NOMO-1 treated with DMSO at 0.1 percent for 48 hours (cell line): ENCODE data around the gene ASB1.

Experiments
- DNase-seq: peaks from one replicate; lab custom pipeline; 2025; ENCODE audit not compliant: unreplicated experiment; lab: John Stamatoyannopoulos, UW

The ASB1 gene

DNA sequence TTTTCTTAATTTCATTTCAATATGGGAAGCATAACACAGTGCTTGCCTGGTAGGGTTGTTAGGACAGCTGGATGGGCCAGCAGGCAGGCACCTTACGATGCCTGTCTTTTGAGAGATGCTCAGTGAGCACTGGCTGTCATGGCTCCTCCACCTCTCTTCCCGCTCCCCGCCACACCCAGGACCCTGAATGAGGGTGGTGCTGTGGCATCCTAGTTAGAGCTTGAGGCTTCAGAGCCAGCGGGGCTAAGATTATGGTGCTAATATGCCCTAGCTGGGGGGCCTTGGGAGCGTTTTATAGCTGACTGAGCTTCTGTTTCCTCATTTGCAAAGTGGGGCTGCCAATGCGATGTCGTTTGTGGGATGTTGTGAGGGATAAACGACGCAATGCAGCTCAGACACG, 37.7 kb downstream of the ASB1 start:
- DNase-seq, result no peak

DNA sequence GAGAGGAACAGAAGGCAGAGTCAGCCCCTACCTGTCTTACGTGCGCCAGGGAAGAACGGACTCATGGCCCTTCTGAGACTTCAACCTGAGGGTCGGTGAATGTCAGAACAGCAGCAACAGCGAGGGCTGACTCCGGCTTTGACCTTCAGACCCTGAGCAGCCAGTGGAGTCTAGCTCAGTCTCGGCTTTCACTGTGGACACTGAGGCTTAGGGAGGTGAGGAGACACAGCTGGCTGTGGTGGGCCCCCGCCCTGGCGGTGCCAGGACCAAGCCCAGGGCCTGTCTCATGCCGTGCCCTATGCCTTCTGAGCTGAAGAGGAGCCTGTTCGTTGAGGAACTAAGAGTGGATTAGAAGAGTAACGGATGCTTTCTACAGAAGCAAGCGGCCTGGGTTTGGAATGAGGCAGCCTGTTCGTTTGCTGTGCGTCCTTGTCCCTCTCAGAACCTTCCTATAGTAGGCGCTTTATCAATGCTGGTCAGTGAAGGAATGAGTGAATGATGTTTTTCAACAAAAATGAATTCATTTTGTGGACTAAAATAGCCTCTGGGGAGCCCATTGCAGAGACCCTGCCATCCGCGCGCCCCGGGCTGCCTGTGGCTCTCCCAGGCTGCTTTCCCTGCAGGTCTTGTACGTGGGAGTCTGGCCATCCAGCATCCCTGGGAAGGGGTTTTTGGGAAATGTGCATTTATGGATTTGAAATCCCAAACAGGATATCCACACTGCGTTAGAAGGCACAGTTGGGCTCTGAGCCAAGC, 38.9 kb downstream of the ASB1 start:
- DNase-seq, result no peak

DNA sequence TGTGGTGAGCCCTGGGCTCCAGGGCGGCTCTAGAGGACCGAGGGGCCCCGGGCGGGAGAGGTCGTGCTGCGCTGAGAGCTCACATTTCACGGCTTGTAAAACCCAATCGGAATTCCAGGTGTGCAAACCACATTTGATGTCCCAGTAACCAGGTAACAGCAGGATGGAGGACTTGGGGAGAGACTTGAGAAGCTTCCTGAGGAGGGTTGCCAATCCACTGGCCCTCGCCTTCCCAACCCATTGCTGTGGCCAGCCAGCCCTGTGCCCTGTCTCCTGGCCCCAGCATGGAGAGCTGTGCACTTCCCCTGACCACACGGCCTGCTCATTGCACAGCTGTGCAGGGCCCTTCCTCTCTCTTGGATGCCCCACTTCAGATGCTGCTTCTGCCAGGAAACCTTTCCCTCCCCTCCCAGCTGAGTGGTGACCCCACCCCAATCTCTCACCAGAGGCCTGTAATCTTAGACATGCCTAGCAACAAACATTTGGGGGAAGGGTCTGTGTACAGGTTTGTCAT, 39.6 kb downstream of the ASB1 start:
- DNase-seq, result no peak

- no peak for DNase-seq
Observed at GRCh38 chr2:238467062-238467461, 40.3 kb downstream of the ASB1 start.

- DNase-seq, result no peak
Observed at GRCh38 chr2:238467792-238468191, 41.1 kb downstream of the ASB1 start.

- no peak for DNase-seq
Observed at GRCh38 chr2:238469155-238469554, 42.4 kb downstream of the ASB1 start.

GRCh38 chr2:238473014-238473413, 46.3 kb downstream of the ASB1 start:
- DNase-seq, result no peak

DNA sequence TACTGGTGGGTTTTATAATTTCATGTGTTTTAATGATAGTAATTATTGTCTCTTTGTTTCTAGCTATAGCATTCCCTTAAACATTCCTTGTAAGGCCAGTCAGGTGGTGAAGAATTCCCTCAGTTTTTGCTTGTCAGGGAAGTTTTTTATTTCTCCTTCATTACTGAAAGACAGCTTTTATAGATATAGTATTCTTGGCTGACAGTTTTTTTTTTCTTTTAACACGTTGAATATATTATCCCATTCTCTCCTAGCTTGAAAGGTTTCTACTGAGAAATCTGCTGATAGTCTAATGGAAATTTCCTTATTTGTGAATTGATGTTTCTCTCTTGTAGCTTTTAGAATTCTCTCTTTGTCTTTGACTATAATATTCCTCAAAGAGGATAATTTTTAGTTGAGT, 46.8 kb downstream of the ASB1 start:
- DNase-seq, result no peak

- no peak for DNase-seq
Observed at GRCh38 chr2:238475034-238475433, 48.3 kb downstream of the ASB1 start.

DNA sequence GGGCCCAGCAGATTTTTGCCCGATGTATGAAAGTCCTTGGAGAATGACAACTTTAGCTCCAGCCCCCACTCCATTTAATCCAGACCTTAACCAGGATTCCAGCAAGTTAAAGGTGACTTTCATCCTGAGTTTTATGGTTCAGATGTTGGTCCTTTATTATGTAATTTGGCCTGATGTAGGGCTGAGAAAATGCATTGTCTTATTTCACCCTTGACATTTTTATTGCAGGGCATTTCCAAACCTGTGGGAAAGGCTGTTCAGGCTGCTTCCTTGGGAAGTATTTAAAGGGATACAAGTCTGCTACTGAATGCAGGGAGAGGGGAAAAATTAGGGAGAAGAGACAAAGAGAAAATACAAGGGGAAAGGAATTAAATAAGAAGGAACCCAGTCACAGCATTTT, 48.8 kb downstream of the ASB1 start:
- no peak for DNase-seq

- no peak for DNase-seq
Observed at GRCh38 chr2:238476258-238476657, 49.5 kb downstream of the ASB1 start.

DNA sequence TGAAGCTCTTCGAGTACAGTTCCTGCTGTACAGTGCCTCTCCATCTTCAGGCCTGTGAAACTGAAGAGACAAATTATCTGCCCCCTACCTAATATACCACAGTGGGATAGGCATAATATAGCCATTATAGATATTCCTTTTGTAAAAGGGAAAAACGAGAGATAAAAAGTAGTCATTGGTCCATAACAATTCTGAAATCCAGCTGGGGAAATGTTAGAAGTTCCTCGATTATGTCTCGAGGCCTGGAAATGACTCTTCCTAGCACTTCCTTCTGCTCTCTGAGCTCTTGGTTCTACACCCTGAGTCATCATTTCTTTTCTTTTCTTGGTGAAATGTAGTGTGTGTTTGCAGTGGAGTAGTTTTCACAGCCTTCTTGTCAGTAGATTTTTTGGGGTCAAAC, 51.5 kb downstream of the ASB1 start:
- DNase-seq, result no peak

DNA sequence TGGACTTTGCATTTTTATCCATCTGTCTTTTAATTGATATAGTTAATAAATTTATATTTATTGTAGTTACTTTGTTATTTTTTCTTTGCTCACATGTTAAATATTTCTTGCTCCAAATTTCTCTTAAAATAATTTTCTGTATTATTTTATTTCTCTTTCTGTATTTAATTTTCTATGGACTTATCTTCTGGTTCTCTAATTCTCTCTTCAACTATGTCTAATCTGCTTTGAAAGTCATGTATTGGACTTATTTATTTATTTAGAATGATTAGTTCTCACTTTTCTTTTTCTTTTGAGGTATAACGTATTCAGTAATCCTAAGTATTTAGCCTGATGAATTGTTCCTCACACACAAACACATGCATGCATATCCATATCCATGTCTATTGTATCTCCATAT, 53.1 kb downstream of the ASB1 start:
- no peak for DNase-seq

- DNase-seq, result no peak
Observed at GRCh38 chr2:238483021-238483420, 56.3 kb downstream of the ASB1 start.

GRCh38 chr2:238483656-238484055, 56.9 kb downstream of the ASB1 start:
- no peak for DNase-seq

DNA sequence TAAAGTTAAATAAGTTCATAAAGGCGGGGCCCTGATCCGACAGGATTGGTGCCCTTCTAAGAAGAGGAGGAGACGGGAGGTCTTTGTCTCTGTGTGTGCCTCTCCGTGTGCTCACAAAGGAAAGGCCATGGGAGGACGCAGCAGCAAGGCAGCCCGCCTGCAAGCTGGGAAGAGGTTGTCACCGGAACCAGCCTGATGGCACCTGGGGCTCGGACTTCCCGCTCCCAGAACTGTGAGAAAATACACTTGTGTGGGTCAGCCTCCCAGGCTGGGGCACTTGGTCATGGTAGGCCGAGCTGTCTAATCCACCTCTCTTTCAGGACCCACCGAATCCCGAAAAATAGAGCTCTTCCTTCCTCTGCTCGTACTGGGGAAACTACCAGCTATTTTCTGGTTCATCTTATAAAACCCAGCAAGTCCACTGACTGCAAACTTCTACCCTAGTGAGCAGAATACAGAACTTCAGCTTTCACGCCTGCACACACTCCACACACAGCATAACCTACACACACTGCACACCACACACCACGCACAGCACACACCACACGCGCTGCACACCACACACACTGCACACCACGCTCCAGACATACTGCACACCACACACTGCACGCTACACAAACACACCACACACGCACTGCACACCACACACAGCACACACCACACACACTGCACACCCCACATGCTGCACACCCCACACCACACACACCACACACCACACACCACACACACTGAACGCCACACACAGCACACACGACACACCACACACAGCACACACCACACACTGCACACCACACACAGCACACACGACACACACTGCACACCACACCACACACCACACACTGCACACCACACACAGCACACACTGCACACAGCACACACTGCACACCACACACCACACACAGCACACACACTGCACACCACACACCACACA, 58.1 kb downstream of the ASB1 start:
- DNase-seq, result no peak

DNA sequence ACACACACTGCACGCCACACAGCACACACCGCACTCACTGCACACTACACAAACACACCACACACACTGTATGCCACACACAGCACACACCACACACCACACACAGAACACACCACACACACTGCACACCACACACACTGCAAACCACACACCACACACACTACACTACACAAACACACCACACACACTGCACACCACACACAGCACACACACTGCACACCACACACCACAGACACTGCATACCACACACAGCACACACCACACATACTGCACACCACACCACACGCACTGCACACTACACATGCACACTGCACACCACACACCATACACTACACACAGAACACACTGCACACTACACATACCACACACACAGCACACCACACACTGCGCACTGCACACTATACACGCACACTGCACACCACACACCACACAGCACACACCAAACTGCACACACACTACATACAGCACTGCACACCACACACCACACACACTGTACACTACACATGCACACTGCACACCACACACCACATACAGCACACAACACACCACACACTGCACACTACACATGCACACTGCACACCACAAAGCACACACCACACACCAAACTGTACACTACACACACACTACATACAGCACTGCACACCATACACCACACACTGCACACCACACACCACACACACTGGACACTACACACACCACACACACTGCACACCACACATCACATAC, 59.6 kb downstream of the ASB1 start:
- no peak for DNase-seq

DNA sequence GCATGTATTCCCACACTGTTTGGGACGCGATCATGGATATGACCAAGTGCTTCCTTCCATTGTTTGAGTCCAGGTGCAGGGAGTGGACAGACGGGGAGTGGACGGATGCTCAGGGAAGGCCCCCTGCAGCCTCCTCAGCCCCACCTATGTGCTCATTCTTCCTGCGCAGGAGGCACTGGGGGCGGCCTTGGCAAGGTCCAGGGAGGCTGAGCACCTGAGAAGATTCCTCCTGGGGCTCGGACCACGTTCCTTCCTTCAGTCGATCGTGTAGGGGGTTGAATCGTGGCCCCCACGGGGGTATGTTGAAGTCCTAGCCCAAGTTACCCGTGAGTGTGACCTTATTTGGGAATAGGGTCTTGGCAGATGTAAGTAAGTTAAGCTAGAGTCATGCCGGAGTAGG, 60.4 kb downstream of the ASB1 start:
- DNase-seq, result no peak

- DNase-seq, result no peak
Observed at GRCh38 chr2:238487652-238488346, 61.1 kb downstream of the ASB1 start.

DNA sequence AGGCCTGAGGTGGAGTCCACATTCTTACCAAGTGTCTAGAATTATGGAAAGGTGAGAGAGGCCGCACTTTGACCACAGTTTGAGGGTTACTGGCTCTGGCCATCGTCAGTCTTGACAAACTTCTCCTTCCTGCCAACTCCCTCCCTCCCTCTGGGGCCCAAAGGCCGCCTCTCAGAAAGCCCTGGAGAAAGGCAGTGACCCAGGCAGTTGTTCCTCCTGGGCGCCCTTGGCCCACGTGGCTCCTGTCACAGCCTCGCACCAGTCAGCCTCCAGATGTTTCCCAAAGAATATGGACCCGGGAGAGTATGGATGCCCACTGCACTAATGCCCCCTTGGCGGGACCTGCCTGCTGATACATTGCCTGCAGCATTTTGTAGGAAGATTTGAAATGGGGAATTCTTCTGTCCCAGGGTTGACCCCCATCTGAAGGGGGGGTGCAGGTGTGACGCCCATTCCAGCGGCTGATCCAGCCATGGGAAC, 61.7 kb downstream of the ASB1 start:
- DNase-seq, result no peak

- DNase-seq, result no peak
Observed at GRCh38 chr2:238489431-238489830, 62.7 kb downstream of the ASB1 start.
